CD4-positive, alpha-beta T cell treated with Interleukin-1 beta for 1 hour (primary cell): ENCODE results near the gene AFDN.
"Not testable (repeated sequence)": the region's sequence is repeated elsewhere in the genome, so short reads cannot be mapped to it uniquely, and the experiment has no call there.

ENCODE experiments used
- DNase-seq, 2 donors: peaks; one replicate each; pipeline ENCODE4 v3.0.0-alpha.2; 2020 to 2022

Gene AFDN

GRCh38 chr6:167957626-167958025 is 130.9 kb downstream of the AFDN start:
- DNase-seq, result no peak

GRCh38 chr6:167960579-167960978 is 133.9 kb downstream of the AFDN start:
- no peak for DNase-seq

GRCh38 chr6:167962711-167963110 is 136.0 kb downstream of the AFDN start:
- no peak for DNase-seq

GRCh38 chr6:167963589-167964057 is 136.9 kb downstream of the AFDN start:
- DNase-seq, result no peak

GRCh38 chr6:167965592-167966539 is 139.2 kb downstream of the AFDN start:
- no peak for DNase-seq

DNA sequence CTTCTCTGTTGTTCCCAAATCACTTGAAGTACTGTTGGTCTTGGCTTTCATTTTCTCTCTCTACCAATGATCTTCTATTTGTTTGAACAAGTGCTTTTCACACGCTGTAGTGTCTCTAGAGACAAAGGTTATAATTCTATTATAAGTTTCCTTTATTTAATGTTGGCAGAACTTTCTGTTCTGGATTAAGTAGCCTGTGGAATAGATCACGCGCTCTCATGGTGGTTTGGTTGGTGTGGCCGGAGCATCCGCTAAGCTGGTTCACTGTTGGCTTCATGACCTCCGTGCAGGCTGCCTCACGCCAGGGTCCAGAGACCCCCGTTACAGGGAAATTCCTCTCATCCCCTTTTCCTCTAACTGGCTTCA is 139.8 kb downstream of the AFDN start:
- no peak for DNase-seq

GRCh38 chr6:167968091-167968490 is 141.4 kb downstream of the AFDN start:
- DNase-seq, result no peak

DNA sequence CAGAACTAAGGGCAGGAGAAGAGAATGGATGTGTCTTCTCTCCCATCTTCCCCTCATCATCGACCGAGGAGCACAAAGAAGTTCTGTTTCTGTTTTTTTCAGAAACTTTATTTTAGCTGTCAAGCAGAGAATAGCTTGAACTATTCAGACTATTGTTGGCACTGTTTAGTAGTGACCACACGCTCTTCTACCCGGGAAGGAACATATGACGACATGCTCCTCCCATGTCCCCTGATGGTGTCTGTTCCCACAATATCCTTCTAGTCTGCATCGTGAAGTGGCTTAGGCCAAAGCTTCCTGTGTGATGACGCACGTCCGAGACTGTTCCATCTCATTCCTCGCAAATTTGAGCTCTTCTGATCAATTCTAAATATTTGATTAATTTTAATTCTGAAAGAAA is 143.5 kb downstream of the AFDN start:
- DNase-seq, result no peak

GRCh38 chr6:167972193-167972592 is 145.5 kb downstream of the AFDN start:
- no peak for DNase-seq

DNA sequence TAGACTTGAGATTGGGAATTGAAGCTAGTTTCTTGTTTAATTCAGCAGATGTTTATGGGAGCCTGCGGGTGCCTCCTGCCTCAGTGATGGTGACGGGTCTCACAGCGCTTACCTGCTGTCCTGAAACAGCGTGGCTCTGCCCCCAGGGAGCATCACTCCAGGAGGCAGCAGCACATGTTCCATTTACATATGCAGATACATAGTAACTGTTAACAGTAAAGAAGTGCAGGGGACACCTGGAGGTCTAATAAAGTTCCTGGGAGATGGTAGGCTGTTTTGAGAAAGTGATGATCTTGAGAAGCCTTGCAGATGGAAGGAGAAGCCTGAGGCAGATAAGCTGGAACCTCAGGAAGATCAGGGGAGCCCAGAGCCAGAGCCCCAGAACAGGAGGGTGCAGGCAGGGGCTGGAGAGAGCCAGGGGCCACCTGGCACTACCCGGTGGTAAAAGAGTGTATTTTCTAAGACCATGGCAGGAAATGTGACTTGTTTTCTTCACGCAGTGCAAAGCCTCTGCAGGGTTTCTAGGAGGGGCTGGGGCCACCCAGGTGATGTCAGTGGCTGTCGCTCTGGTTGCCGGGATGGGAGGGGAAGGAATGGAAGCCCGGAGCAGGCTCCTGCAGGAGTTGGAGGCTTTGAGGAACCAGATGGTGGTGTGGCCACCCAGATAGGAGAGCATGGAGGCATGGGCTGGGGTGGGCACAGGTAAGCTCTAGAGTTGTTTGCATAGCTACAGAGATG is 146.6 kb downstream of the AFDN start:
- DNase-seq, result no peak

DNA sequence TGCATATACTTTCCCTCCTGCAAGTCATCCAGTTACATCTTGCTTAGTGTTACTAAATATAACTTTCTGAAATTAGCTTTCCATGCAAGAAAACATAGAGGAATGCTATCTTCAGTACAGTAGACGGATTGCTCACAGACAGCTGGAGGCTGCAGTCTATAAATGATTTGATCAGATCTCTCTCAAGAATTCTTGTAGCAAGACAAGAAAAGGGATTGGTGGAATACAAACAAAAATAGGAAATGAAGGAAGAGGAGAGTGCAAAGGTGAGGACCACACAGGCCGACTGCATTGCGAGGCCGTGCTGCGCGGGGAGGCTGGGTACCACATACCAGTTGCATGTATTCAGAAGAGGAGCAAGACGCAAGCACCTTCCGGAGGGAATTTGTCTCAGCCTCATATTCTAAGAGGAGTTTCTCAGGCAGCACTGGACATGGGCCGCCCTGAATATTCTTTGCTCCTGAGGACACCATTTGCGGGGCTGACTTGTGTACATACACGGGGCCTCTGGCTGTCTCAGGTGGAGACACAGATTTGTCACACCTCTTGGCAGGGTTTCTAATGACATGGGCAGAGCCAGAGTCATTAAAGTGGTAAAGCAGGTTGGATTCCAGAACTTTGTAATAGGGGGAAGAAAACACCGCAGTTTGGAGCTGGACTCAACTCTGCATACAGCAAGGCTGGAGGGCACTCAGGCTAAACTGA is 148.1 kb downstream of the AFDN start:
- DNase-seq, result no peak

DNA sequence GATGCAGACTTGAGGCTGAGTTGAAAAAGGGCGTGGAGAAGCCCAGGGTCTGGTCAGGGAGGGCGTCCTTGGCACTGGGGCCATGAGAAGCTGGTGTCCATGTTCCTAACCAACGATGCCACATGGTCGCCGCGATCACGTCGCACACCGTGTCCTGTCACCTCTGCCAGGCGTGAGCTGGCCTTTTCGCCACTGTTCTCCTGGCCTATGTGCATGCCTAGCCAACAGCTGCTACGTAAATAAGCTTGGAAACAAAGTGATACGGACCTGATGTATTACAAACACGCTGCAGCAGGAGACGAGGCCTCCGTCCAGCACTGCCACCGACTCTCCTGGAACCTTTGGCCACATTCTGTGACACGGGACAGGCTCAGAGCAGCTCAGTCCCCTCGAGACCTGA is 148.7 kb downstream of the AFDN start:
- no peak for DNase-seq

DNA sequence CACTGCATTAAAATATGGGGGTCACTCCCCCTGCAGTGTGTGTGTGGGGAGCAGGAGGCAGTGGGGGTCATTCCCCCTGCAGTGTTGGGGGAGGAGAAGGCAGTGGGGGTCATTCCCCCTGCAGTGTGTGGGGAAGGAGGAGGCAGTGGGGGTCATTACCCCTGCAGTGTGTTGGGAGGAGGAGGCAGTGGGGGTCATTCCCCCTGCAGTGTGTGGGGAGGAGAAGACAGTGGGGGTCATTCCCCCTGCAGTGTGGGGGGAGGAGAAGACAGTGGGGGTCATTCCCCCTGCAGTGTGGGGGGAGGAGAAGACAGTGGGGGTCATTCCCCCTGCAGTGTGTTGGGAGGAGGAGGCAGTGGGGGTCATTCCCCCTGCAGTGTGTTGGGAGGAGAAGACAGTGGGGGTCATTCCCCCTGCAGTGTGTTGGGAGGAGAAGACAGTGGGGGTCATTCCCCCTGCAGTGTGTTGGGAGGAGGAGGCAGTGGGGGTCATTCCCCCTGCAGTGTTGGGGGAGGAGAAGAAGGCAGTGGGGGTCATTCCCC is 149.5 kb downstream of the AFDN start:
- not testable (repeated sequence) for DNase-seq

DNA sequence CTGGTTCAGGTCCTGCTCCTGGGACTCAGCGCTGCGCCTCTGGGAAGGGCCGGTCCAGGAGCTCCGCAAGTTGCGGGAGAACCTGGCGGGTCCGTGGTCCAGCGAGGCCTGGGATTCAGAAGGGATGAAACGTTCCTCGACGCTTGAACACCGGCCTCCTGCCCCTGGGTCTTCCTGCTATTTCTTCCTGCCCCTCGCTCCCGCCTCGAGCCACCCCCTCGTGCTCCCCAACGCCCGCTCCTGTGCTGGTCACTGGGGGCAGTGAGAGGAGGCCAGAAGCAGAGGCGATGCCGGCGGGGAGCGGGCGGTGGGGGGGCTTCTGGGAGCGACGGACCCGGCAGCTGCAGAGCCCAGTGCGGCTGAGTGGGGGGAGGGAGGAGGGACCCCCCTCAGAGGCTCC is 150.0 kb downstream of the AFDN start:
- DNase-seq, result no peak

- DNase-seq, result no peak
Observed at GRCh38 chr6:167977717-167978467, 151.2 kb downstream of the AFDN start.

- no peak for DNase-seq
Observed at GRCh38 chr6:167978607-167979006, 151.9 kb downstream of the AFDN start.

- DNase-seq, result no peak
Observed at GRCh38 chr6:167979436-167980139, 152.9 kb downstream of the AFDN start.

DNA sequence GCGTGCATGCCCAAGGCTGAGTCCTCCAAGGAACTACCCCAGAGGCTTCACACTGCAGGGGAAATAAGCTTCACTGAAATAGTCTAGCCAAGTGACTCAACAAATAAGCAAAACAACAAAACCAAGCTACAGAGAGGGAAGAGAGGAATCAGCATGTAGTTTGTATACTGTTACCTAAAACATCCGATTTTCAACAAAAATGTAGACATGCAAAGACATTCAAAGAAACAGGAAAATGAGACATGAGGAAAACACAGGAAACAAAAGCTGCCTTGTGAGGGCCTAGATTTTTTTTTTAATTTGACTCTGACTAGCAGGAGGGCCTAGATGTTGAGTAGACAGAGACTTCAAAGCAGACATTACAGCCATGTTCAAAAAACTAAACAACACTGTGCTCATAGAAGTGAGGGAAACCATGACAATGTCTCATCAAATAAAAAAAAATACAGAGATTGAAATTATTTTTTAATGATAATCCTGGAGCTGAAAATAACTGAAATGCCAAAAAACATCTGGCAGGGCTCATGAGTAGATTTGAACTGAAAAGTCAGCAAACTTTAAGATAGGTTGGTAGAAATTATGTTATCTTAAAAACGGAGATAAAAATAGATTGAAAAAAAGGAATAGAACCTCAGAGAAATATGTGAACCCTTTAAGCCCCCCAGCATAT is 154.3 kb downstream of the AFDN start:
- DNase-seq, result no peak

GRCh38 chr6:167981916-167982462 is 155.3 kb downstream of the AFDN start:
- no peak for DNase-seq

GRCh38 chr6:167984144-167984719 is 157.5 kb downstream of the AFDN start:
- no peak for DNase-seq
